Astrocyte (in vitro differentiated cells and primary cell): Measurements from ENCODE around the gene FRMD3. TPM values are rescaled to one million over a fixed set of nuclear protein-coding genes. Genes with fewer than 3 reads are reported as not detected.
A peak's percentile ranks its signal among the peaks of the same experiment; 100 is the strongest.

ENCODE experiments used
- DNase-seq: peaks from one replicate; pipeline ENCODE4 v3.0.0-alpha.2; 2010; ENCODE audit warnings: low read depth
- FAIRE-seq: peaks from 2 replicates; lab custom pipeline; 2011; peaks lifted over from hg19 to GRCh38; lab: Jason Lieb, UNC
- H2AFZ ChIP-seq: 2 replicates; pipeline ENCODE4 v1.6.0; 2012; ENCODE audit warnings: low read depth, low read length, inconsistent platforms
- H3K27ac ChIP-seq: 2 replicates; pipeline ENCODE4 v1.5.1; 2011; ENCODE audit warnings: low read depth, low read length, inconsistent platforms
- H3K27me3 ChIP-seq: 2 replicates; pipeline ENCODE4 v1.6.0; 2011; ENCODE audit warnings: low read length, inconsistent platforms; ENCODE audit not compliant: insufficient read depth
- H3K36me3 ChIP-seq: 2 replicates; pipeline ENCODE4 v1.5.1; 2011; ENCODE audit warnings: low read length, inconsistent platforms; ENCODE audit not compliant: insufficient read depth
- H3K4me1 ChIP-seq: 2 replicates; pipeline ENCODE4 v1.5.1; 2011; ENCODE audit warnings: low read length, inconsistent platforms; ENCODE audit not compliant: insufficient read depth
- H3K4me2 ChIP-seq: 2 replicates; pipeline ENCODE4 v1.6.0; 2012; ENCODE audit warnings: low read length, inconsistent platforms
- H3K4me3 ChIP-seq: 2 replicates; pipeline ENCODE4 v1.5.1; 2011; ENCODE audit warnings: low read depth, mild to moderate bottlenecking, low read length, inconsistent platforms; ENCODE audit not compliant: insufficient read depth
- H3K79me2 ChIP-seq: 2 replicates; pipeline ENCODE4 v1.6.0; 2012; ENCODE audit warnings: mild to moderate bottlenecking, low read length, inconsistent platforms; ENCODE audit not compliant: insufficient read depth
- H3K9ac ChIP-seq: 2 replicates; pipeline ENCODE4 v1.6.0; 2012; ENCODE audit warnings: mild to moderate bottlenecking, low read length, inconsistent platforms
- H3K9me3 ChIP-seq: 2 replicates; pipeline ENCODE4 v1.5.1; 2012; ENCODE audit warnings: low read depth, mild to moderate bottlenecking, low read length, inconsistent platforms; ENCODE audit not compliant: insufficient read depth
- H4K20me1 ChIP-seq: 2 replicates; pipeline ENCODE4 v1.6.0; 2012; ENCODE audit warnings: low read length, inconsistent platforms; ENCODE audit not compliant: insufficient read depth
- H3K27ac Mint-ChIP-seq: one replicate; pipeline ENCODE4 v1.8.0; 2021; ENCODE audit warnings: mild to moderate bottlenecking, mixed read lengths; ENCODE audit not compliant: unreplicated experiment
- H3K27me3 Mint-ChIP-seq: one replicate; pipeline ENCODE4 v1.8.0; 2021; ENCODE audit warnings: low read depth, mixed read lengths; ENCODE audit not compliant: unreplicated experiment
- H3K36me3 Mint-ChIP-seq: one replicate; pipeline ENCODE4 v1.8.0; 2021; ENCODE audit warnings: low read depth, mixed read lengths; ENCODE audit not compliant: unreplicated experiment
- H3K4me1 Mint-ChIP-seq: one replicate; pipeline ENCODE4 v1.8.0; 2021; ENCODE audit warnings: low read depth, mixed read lengths; ENCODE audit not compliant: unreplicated experiment
- H3K4me3 Mint-ChIP-seq: one replicate; pipeline ENCODE4 v1.8.0; 2021; ENCODE audit warnings: mild to moderate bottlenecking, moderate library complexity, mixed read lengths; ENCODE audit not compliant: unreplicated experiment
- H3K9me3 Mint-ChIP-seq: one replicate; pipeline ENCODE4 v1.8.0; 2021; ENCODE audit warnings: mild to moderate bottlenecking, mixed read lengths; ENCODE audit not compliant: unreplicated experiment
- CTCF ChIP-seq: IDR thresholded peaks from 2 replicates; pipeline ENCODE4 v1.5.1; 2011; ENCODE audit warnings: low read depth, mild to moderate bottlenecking, inconsistent platforms, low read length, moderate library complexity; ENCODE audit not compliant: insufficient read depth
- EZH2 ChIP-seq: IDR thresholded peaks from 2 replicates; pipeline ENCODE4 v1.6.1; 2012; ENCODE audit warnings: mild to moderate bottlenecking, low read length, inconsistent platforms; ENCODE audit not compliant: insufficient read depth
- total RNA-seq: library from RNA; stranded (reverse); gene quantifications from 2 replicates; pipeline ENCODE4 v1.2.1, GENCODE V29; 2021

The FRMD3 gene
- total RNA-seq, 1 donor from 2014 or later: 0.39 TPM

DNA sequence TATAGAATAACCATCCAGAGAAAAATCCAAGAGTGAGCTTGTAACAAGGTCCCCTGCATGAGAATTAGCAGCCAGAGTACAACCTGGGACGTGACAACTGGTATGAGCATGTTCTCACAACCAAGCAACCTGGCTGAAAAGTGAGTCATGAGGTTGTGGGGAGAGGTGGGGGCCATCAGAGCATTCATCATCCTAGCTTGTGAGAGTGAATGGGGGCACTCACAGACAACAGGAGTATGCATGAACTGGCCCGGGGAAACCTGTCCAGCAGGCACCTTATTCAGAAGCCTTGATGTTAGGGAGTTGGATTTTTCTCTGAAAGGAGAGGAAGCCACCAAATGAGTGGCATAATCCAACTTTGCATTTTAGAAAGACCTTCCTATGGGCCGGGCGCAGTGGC is 113.0 kb downstream of the FRMD3 start:
- no peak for FAIRE-seq
- no peak for DNase-seq
- Histone ChIP-seq H3K9me3 (no peaks in the 10 kb centered on the region), H3K79me2 (no peaks in the 10 kb centered on the region), H3K4me1 (no peaks in the 10 kb centered on the region), H3K9ac (no peak overlapping the region), H3K4me2 (no peak overlapping the region), H3K36me3 (no peaks in the 10 kb centered on the region), H3K27me3 (no peaks in the 10 kb centered on the region), H4K20me1 (no peaks in the 10 kb centered on the region), H2AFZ (no peak overlapping the region), H3K4me3 (no peak overlapping the region), H3K27ac (no peak overlapping the region)
- H3K36me3 Mint-ChIP-seq: no peaks in the 10 kb centered on the region
- peaks cover 9% of the 10 kb centered on the region for H3K27me3 Mint-ChIP-seq
- H3K27ac Mint-ChIP-seq: no peak overlapping the region
- no peak overlapping the region for H3K4me3 Mint-ChIP-seq
- H3K9me3 Mint-ChIP-seq: peaks cover 2% of the 10 kb centered on the region
- no peak for TF ChIP-seq EZH2
- H3K4me1 Mint-ChIP-seq: no peaks in the 10 kb centered on the region

GRCh38 chr9:83424831-83425230 is 113.4 kb downstream of the FRMD3 start:
- no peaks in the 10 kb centered on the region for H3K36me3 ChIP-seq
- no peak for FAIRE-seq
- H3K9me3 Mint-ChIP-seq: no peaks in the 10 kb centered on the region
- H3K9me3 ChIP-seq: no peaks in the 10 kb centered on the region
- H3K4me3 Mint-ChIP-seq: no peak overlapping the region
- no peak overlapping the region for H3K4me2 ChIP-seq
- H2AFZ ChIP-seq: no peak overlapping the region
- TF ChIP-seq CTCF (no peak), EZH2 (no peak)
- no peak overlapping the region for H3K27ac ChIP-seq
- no peaks in the 10 kb centered on the region for H3K36me3 Mint-ChIP-seq
- no peaks in the 10 kb centered on the region for H3K79me2 ChIP-seq
- no peak overlapping the region for H3K4me3 ChIP-seq
- H3K27me3 Mint-ChIP-seq: peaks cover 6% of the 10 kb centered on the region
- H3K27me3 ChIP-seq: no peaks in the 10 kb centered on the region
- no peaks in the 10 kb centered on the region for H3K4me1 Mint-ChIP-seq
- no peak for DNase-seq
- no peaks in the 10 kb centered on the region for H4K20me1 ChIP-seq
- H3K27ac Mint-ChIP-seq: no peak overlapping the region
- H3K4me1 ChIP-seq: no peaks in the 10 kb centered on the region
- no peak overlapping the region for H3K9ac ChIP-seq

DNA sequence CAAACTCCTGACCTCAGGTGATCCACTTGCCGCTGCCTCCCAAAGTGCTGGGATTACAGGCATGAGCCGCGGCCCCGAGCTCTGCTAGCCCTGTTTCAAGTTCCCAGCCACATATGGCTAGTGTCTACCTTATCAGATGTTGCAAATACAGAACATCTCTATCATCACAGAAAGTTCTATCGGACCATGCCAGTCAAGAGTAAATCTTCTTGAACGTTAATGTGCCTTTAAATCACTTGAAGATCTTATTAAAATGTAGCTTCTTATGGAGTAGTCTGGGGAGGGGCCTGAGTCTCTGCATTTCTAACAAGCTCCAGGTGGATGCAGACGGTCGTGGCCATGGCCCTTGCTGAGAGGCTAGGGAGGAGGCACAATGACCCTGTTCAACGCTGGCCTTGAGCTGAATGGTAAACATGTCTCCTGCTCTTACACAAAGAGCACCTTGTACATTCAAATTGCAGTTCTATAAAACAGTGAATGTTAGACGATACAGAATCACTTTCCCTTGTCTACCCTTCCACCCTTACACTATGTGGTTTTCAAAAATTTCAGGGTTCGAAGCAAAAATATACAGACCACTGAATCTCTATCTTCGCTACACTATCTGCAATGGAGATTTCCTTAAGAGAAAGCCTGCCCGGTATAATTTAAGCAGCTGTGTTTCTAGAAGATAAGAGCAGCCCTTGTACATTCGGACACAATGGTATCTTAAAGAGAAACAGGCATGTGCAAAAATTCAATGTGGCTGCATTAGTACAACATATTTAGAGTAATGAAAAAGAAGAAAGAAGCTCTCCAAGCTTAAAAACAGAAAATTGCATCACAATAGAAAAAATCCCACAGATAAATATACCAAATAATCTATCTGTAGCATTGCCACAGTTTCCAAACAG is 114.1 kb downstream of the FRMD3 start:
- Histone ChIP-seq H4K20me1 (no peaks in the 10 kb centered on the region), H3K9ac (no peak overlapping the region), H3K4me2 (no peak overlapping the region), H3K79me2 (no peaks in the 10 kb centered on the region), H2AFZ (no peak overlapping the region), H3K4me3 (no peak overlapping the region), H3K9me3 (no peaks in the 10 kb centered on the region), H3K27ac (no peak overlapping the region), H3K4me1 (no peaks in the 10 kb centered on the region), H3K36me3 (no peaks in the 10 kb centered on the region), H3K27me3 (no peaks in the 10 kb centered on the region)
- Mint-ChIP-seq H3K4me3 (no peak overlapping the region), H3K9me3 (no peaks in the 10 kb centered on the region), H3K27ac (peak overlapping the region; percentile 28), H3K36me3 (no peaks in the 10 kb centered on the region), H3K27me3 (peaks cover 6% of the 10 kb centered on the region), H3K4me1 (no peaks in the 10 kb centered on the region)
- DNase-seq: no peak
- TF ChIP-seq CTCF: no peak
- TF ChIP-seq EZH2: no peak
- no peak for FAIRE-seq
